Ovary (tissue), 9 donors: ENCODE results near the gene PLCB1. TPM values are rescaled to one million over a fixed set of nuclear protein-coding genes. Genes with fewer than 3 reads are reported as not detected.

Experiments used
- DNase-seq, 5 donors: peaks; one replicate each; pipeline ENCODE4 v3.0.0-alpha.2; 2019 to 2020
- H3K27ac ChIP-seq, 2 donors: fragments of 200-600 bp; one replicate each; pipeline versions ENCODE4 v1.5.1 to v1.8.0; 2019 to 2022
- H3K27me3 ChIP-seq: fragments of 200-600 bp; one replicate; pipeline ENCODE4 v1.8.0; 2022
- H3K36me3 ChIP-seq: fragments of 200-600 bp; sonication (generic); one replicate; pipeline ENCODE4 v1.5.1; 2019
- H3K4me1 ChIP-seq: one replicate; pipeline ENCODE4 v1.8.1; 2013; ENCODE audit warnings: mild to moderate bottlenecking, moderate library complexity; ENCODE audit not compliant: insufficient read depth
- H3K4me3 ChIP-seq: fragments of 200-600 bp; sonication (generic); one replicate; pipeline ENCODE4 v1.5.1; 2017
- H3K9me3 ChIP-seq, 2 donors: fragments of 200-600 bp in 1 of 2; sonication (generic) in 1 of 2; one replicate each; pipeline versions ENCODE4 v1.5.1 to v1.8.1; 2013 to 2019; ENCODE audit warnings: mild to moderate bottlenecking in 1 of 2, moderate library complexity in 1 of 2
- EP300 ChIP-seq: sonication (generic); formaldehyde crosslinking; IDR thresholded peaks from one replicate; pipeline ENCODE4 v1.6.1; 2017; ENCODE audit warnings: antibody characterized with exemption
- POLR2A ChIP-seq: fragments of 450-650 bp; IDR thresholded peaks from one replicate; pipeline ENCODE4 v1.6.1; 2017; ENCODE audit warnings: antibody characterized with exemption, mild to moderate bottlenecking, moderate library complexity
- WGBS, 3 donors: extraction: QIAGEN DNeasy Blood & Tissue Kit in 1 of 3; methylation state at CpG; one replicate each; pipeline versions ENCODE4 v1.1.5 to v1.1.7; 2013 to 2017; 5-methylcytosine and 5-hydroxymethylcytosine counted together
- intact Hi-C, 4 donors: fragments of 100-400 bp; cut with DNase I; formaldehyde crosslinking; loops; one replicate each; pipeline versions ENCODE4 v1.11.0 to v1.15.1; 2022 to 2023
- polyA plus RNA-seq, 2 donors: library from polyadenylated mRNA; stranded (reverse); fragments of 200-250 nt in 1 of 2; fragments of 350-450 nt in 1 of 2; fragmentation: Illumina TruSeq in 1 of 2; extraction: RNeasy Lipid Tissue Mini Kit (QIAGEN cat#74804) in 1 of 2; gene quantifications; one replicate each; pipeline ENCODE4 v1.2.3, GENCODE V29; 2013 to 2014
- total RNA-seq, 7 donors: library from RNA; depleted of rRNA in 2 of 7; stranded (reverse); fragments of >200 nt in 2 of 7; fragmentation: NEBNext Ultra II Directional in 3 of 7; extraction: Animal tissue kit (Norgen Biotek cat#: 25700) in 3 of 7; gene quantifications; one replicate each; pipeline versions ENCODE4 v1.1.0 to v1.2.4, GENCODE V29; 2016 to 2023
- TF ChIP-seq, protein P1 (sequence below), 3 donors: fragments of 450-650 bp in 2 of 3; fragments of 200-600 bp in 1 of 3; IDR thresholded peaks; one replicate each; pipeline versions ENCODE4 v1.5.1 to v1.8.0; 2016 to 2022; ENCODE audit warnings: antibody characterized with exemption in 3 of 3, mild to moderate bottlenecking in 1 of 3
- donor health status: DM: no; HTN: no; CAD: no; lungs with moderate emphysema.
- donor health status: DM: no; HTN: no; CAD: no.
- donor health status: Bipolar disorder and iron deficiency.
- donor health status: DM: yes; HTN: yes; CAD: no.
- donor health status: DM: no; HTN: no; CAD: no.
- donor health status: DM: yes; HTN: yes; CAD: no.

Gene PLCB1
- total and polyA plus RNA-seq, 9 donors: 2.9 to 29.5 (median 9.0) TPM

DNA sequence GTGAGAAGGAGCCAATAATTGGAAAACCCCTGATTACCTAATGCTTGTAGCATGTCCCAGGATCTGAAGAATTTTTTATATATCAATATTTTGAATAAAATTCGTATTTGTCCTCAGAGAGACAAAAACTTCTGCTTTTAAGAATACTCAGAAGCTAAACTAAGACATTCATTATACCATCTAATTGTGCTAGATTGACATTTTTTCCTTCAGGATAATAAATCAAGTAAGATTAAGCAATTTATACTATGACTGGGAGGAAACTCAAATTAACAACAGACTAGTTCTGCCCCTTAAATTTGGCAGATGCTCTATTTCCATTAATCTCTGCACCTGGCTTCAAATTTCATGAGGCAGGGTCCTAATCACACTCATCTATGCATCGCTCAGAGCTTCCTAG is 291.4 kb downstream of the PLCB1 start:
- no peak for DNase-seq
- WGBS, 3 donors: 50 to 69% (median 67%) methylated on average over 2 of the region's 2 CpGs
- Histone ChIP-seq H3K27me3 (no peaks in the 10 kb centered on the region), H3K9me3 (no peaks in the 10 kb centered on the region), H3K27ac (no peak overlapping the region), H3K4me1 (no peaks in the 10 kb centered on the region), H3K4me3 (no peak overlapping the region), H3K36me3 (no peaks in the 10 kb centered on the region)
- TF ChIP-seq POLR2A (no peak), EP300 (no peak)
- TF ChIP-seq, protein P1, sequence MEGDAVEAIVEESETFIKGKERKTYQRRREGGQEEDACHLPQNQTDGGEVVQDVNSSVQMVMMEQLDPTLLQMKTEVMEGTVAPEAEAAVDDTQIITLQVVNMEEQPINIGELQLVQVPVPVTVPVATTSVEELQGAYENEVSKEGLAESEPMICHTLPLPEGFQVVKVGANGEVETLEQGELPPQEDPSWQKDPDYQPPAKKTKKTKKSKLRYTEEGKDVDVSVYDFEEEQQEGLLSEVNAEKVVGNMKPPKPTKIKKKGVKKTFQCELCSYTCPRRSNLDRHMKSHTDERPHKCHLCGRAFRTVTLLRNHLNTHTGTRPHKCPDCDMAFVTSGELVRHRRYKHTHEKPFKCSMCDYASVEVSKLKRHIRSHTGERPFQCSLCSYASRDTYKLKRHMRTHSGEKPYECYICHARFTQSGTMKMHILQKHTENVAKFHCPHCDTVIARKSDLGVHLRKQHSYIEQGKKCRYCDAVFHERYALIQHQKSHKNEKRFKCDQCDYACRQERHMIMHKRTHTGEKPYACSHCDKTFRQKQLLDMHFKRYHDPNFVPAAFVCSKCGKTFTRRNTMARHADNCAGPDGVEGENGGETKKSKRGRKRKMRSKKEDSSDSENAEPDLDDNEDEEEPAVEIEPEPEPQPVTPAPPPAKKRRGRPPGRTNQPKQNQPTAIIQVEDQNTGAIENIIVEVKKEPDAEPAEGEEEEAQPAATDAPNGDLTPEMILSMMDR (IDR thresholded peaks at IDR 0.05): no peak
- intact Hi-C loops: no loop called here

DNA sequence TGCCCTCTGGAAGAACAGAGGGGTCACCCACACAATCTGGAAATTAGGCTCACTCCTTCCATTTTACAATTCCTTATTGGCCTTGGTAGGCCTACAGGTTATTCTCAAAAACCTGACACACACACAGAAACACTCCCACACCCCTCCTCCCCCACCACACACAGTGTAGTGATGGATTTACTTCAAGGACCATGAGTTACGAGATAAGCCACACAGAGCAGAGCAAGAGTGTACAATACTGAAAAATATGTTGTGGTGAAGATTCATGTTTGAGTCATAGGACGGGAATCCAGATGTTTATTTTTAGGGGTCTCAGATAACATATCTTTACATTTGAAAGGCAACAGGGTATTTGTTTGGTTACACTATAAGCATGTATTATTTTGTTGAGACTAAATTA is 291.9 kb downstream of the PLCB1 start:
- Histone ChIP-seq H3K4me3 (no peak overlapping the region), H3K4me1 (no peaks in the 10 kb centered on the region)
- intact Hi-C loops: no loop called here

DNA sequence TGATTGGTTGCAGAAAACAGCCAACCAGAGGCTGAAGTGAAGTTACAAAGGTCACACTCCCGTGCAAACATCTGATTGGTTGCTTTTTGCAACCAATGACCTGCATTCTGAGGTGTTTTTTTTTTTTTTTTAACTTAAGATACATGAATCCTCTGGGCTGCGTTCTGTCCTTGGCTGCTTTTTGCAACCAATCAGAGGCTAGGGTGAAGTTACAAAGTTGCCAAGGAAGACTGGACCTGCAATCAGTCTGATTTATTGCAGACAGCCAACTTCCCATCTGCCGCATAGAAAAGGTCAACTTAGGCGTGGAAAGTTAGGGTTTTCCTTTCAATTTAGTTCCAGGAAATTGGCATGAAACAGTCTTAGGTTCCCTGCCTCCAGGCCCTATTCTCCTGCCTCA is 292.9 kb downstream of the PLCB1 start:
- Histone ChIP-seq H3K27me3 (no peaks in the 10 kb centered on the region), H3K4me3 (no peak overlapping the region), H3K4me1 (no peaks in the 10 kb centered on the region), H3K9me3 (no peaks in the 10 kb centered on the region), H3K27ac (no peak overlapping the region), H3K36me3 (no peaks in the 10 kb centered on the region)
- 71 to 78% (median 71%) methylated on average over 4 of the region's 4 CpGs for WGBS, 3 donors
- TF ChIP-seq EP300 (no peak), POLR2A (no peak)
- TF ChIP-seq, protein P1 (IDR thresholded peaks at IDR 0.05): no peak
- intact Hi-C loops: no loop called here
- no peak for DNase-seq

More for the DNA sequence above, 291.9 kb downstream of the PLCB1 start:
- 24 to 56% (median 39%) methylated on average over 2 of the region's 2 CpGs for WGBS, 3 donors
- Histone ChIP-seq H3K36me3 (no peaks in the 10 kb centered on the region), H3K9me3 (no peaks in the 10 kb centered on the region), H3K27ac (no peak overlapping the region), H3K27me3 (no peaks in the 10 kb centered on the region)
- no peak for DNase-seq
- TF ChIP-seq, protein P1 (IDR thresholded peaks at IDR 0.05): no peak
- no peak for TF ChIP-seq POLR2A
- no peak for TF ChIP-seq EP300

DNA sequence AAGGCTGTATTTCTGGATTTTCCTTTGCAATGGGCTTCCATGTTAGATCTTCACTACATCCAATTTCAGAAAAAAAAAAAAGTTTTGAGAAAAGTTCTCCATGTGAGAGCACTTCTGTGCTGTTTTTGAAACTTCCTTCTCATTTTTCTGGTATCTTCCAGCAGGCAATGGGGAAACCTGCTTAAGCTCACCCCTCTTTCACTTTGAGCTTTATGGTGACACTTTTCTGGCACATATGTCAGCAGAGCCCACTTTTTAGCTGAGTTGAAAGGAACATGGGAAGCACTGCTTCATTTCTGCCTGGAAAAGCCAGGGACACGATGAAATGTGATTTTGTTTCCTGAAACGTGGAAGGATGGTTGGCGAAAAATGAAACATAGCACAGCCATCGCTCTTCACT is 293.7 kb downstream of the PLCB1 start:
- no peaks in the 10 kb centered on the region for H3K36me3 ChIP-seq
- H3K4me3 ChIP-seq: no peak overlapping the region
- TF ChIP-seq, protein P1 (IDR thresholded peaks at IDR 0.05): no peak
- TF ChIP-seq EP300: no peak
- TF ChIP-seq POLR2A: no peak
- intact Hi-C loops: no loop called here
- H3K27ac ChIP-seq: no peak overlapping the region
- WGBS, 3 donors: 92 to 97% (median 94%) methylated on average over 4 of the region's 4 CpGs
- H3K4me1 ChIP-seq: peaks cover 1% of the 10 kb centered on the region
- no peak for DNase-seq
- H3K27me3 ChIP-seq: no peaks in the 10 kb centered on the region
- H3K9me3 ChIP-seq: no peaks in the 10 kb centered on the region
